Choroid plexus epithelial cell (primary cell): ENCODE data around the gene TFF1.

ENCODE experiments used
- DNase-seq: peaks from one replicate; pipeline ENCODE4 v3.0.0-alpha.2; 2010; ENCODE audit warnings: low read depth
- H3K4me3 ChIP-seq: 2 replicates; pipeline ENCODE4 v1.5.1; 2011; ENCODE audit warnings: low read depth, mild to moderate bottlenecking, control low read depth, low read length, moderate library complexity
- CTCF ChIP-seq: conservative IDR thresholded peaks from 2 replicates; pipeline ENCODE4 v1.5.1; 2011; ENCODE audit warnings: low read depth, mild to moderate bottlenecking, control low read depth, inconsistent platforms, low read length, moderate library complexity

The TFF1 gene

GRCh38 chr21:42387843-42388340 is 21.6 kb upstream of the TFF1 start:
- no peak for TF ChIP-seq CTCF
- no peak overlapping the region for H3K4me3 ChIP-seq
- DNase-seq: no peak

GRCh38 chr21:42387164-42387563 is 20.8 kb upstream of the TFF1 start:
- TF ChIP-seq CTCF: no peak
- no peak overlapping the region for H3K4me3 ChIP-seq
- no peak for DNase-seq

- no peak for DNase-seq
- no peak overlapping the region for H3K4me3 ChIP-seq
- no peak for TF ChIP-seq CTCF
Observed at GRCh38 chr21:42386034-42386591, 19.8 kb upstream of the TFF1 start.

DNA sequence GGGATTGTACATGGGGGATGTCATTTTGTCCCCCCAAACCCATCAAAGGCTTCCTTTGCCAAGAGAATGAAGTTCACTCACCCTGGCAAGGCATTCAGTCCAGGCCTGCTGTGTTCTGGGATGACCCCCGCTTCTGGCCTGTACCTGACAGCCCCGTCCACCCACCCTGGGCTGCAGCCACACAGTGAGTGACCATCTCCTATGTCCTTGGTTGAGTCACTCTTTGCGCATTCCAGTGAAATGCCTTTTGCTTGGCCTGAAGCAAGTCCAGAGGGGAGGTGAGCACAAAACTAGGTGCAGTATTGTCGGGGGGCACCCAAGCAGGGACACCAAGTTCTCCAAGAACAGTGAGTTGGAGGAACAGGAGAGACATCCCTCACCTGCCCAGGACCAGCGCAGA is 19.3 kb upstream of the TFF1 start:
- TF ChIP-seq CTCF: no peak
- DNase-seq: no peak
- H3K4me3 ChIP-seq: no peak overlapping the region

- DNase-seq: no peak
- TF ChIP-seq CTCF: no peak
- H3K4me3 ChIP-seq: no peak overlapping the region
Observed at GRCh38 chr21:42384989-42385388, 18.7 kb upstream of the TFF1 start.

GRCh38 chr21:42384156-42384945 is 18.0 kb upstream of the TFF1 start:
- no peak for DNase-seq
- H3K4me3 ChIP-seq: no peak overlapping the region
- TF ChIP-seq CTCF: no peak

- H3K4me3 ChIP-seq: no peak overlapping the region
- no peak for DNase-seq
- TF ChIP-seq CTCF: no peak
Observed at GRCh38 chr21:42383331-42383730, 17.0 kb upstream of the TFF1 start.
